ENCODE data around the gene FUT8.

Gene FUT8

DNA sequence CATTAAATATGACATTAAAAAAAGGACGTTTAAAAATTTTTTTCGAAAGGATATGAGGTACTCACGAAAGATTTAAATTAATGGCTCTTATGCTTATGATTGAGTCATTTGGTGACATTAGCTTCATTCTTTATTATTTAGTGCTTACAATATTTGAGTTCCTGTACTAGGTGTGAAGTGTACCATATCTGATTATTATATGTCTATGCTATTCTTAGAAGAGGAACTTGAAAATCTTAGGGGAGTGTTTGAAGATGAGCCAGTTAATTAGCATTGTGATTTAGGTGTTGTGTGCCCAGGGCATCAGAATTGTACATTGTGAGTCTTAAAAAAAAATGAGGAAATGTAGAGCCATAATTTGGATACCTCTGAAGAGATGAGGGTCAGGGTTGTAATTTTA is 118.6 kb downstream of the FUT8 start:
- Histone ChIP-seq H3K27me3 (ENCODE audit: insufficient read depth, low read length) (no peaks in the 10 kb centered on the region), H3K4me3 (ENCODE audit: low read length) (no peak overlapping the region), H3K36me3 (ENCODE audit: insufficient read depth, low read length) (no peaks in the 10 kb centered on the region), H3K9me3 (ENCODE audit: insufficient read depth, low read depth, low read length) (peaks cover 17% of the 10 kb centered on the region), H3K27ac (ENCODE audit: low read depth, low read length) (no peak overlapping the region), H3K4me1 (ENCODE audit: insufficient read depth, low read length) (no peaks in the 10 kb centered on the region), H3K9ac (ENCODE audit: low read depth, low read length) (no peak overlapping the region)
- 95% methylated on average over 3 of the region's 3 CpGs for WGBS

GRCh38 chr14:65533736-65534404 is 121.3 kb downstream of the FUT8 start:
- Histone ChIP-seq H3K9me3 (ENCODE audit: insufficient read depth, low read depth, low read length) (peaks cover 4% of the 10 kb centered on the region; the same call in 1 of the 2 replicates), H3K9ac (ENCODE audit: low read depth, low read length) (no peak overlapping the region), H3K27me3 (ENCODE audit: insufficient read depth, low read length) (no peaks in the 10 kb centered on the region), H3K27ac (ENCODE audit: low read depth, low read length) (no peak overlapping the region), H3K4me3 (ENCODE audit: low read length) (no peak overlapping the region), H3K4me1 (ENCODE audit: insufficient read depth, low read length) (no peaks in the 10 kb centered on the region), H3K36me3 (ENCODE audit: insufficient read depth, low read length) (no peaks in the 10 kb centered on the region)
- WGBS = 91% methylated on average over 4 of the region's 4 CpGs

GRCh38 chr14:65536781-65537423 is 124.4 kb downstream of the FUT8 start:
- WGBS = 100% methylated on average over 2 of the region's 2 CpGs
- no peak overlapping the region for H3K27ac ChIP-seq (ENCODE audit: low read depth, low read length)
- H3K4me3 ChIP-seq (ENCODE audit: low read length) = no peak overlapping the region
- no peak overlapping the region for H3K9ac ChIP-seq (ENCODE audit: low read depth, low read length)
- H3K36me3 ChIP-seq (ENCODE audit: insufficient read depth, low read length) = no peaks in the 10 kb centered on the region
- H3K4me1 ChIP-seq (ENCODE audit: insufficient read depth, low read length) = no peaks in the 10 kb centered on the region
- no peaks in the 10 kb centered on the region for H3K27me3 ChIP-seq (ENCODE audit: insufficient read depth, low read length)
- no peaks in the 10 kb centered on the region for H3K9me3 ChIP-seq (ENCODE audit: insufficient read depth, low read depth, low read length)

DNA sequence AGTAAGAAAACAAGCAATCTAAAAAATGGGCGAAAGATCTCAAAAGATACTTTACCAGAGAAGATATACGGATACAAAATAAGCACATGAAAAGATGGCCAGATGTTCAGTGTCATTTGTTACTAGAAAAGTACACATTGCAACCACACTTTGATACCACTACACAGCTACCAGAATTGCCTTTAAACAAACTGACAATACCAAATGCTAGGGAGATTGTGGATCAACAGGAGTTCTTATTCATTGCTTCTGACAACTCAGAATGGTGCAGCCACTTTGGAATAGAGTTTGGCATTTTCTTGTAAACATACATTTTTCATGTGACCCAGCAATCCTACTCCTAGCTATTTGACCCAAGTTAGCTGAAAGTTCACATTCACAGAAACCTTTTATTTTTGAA is 136.3 kb downstream of the FUT8 start:
- Histone ChIP-seq H3K36me3 (ENCODE audit: insufficient read depth, low read length) (no peaks in the 10 kb centered on the region), H3K9ac (ENCODE audit: low read depth, low read length) (no peak overlapping the region), H3K27me3 (ENCODE audit: insufficient read depth, low read length) (no peaks in the 10 kb centered on the region), H3K4me1 (ENCODE audit: insufficient read depth, low read length) (peaks cover 4% of the 10 kb centered on the region; the same call in 1 of the 2 replicates), H3K4me3 (ENCODE audit: low read length) (no peak overlapping the region), H3K27ac (ENCODE audit: low read depth, low read length) (no peak overlapping the region), H3K9me3 (ENCODE audit: insufficient read depth, low read depth, low read length) (no peaks in the 10 kb centered on the region)
- 97% methylated on average over 2 of the region's 2 CpGs for WGBS

DNA sequence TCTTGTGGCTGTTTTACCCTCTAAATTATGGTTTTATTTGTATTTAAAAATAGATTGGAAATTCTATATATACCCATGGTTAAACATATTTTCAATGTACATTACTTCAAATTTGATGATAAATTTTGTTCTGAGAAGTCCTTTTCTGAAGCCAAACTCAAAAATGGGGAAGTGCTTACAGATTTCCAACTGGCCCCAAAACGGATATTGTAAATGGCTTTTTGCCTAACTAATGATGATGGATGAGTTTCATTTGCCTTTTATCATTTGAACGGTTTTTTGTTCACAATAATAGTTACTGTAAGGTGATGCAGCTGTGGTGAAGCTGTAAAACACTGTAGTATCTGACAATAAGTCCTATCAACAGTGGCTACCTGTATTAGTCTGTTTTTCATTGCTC is 136.9 kb downstream of the FUT8 start:
- Histone ChIP-seq H3K4me1 (ENCODE audit: insufficient read depth, low read length) (peaks cover 5% of the 10 kb centered on the region; the same call in 1 of the 2 replicates), H3K27ac (ENCODE audit: low read depth, low read length) (no peak overlapping the region), H3K36me3 (ENCODE audit: insufficient read depth, low read length) (no peaks in the 10 kb centered on the region), H3K27me3 (ENCODE audit: insufficient read depth, low read length) (no peaks in the 10 kb centered on the region), H3K4me3 (ENCODE audit: low read length) (no peak overlapping the region), H3K9me3 (ENCODE audit: insufficient read depth, low read depth, low read length) (no peaks in the 10 kb centered on the region), H3K9ac (ENCODE audit: low read depth, low read length) (no peak overlapping the region)
- 96% methylated on average over 2 of the region's 2 CpGs for WGBS

- H3K4me1 ChIP-seq (ENCODE audit: insufficient read depth, low read length) = peaks cover 17% of the 10 kb centered on the region
- H3K36me3 ChIP-seq (ENCODE audit: insufficient read depth, low read length) = no peaks in the 10 kb centered on the region
- H3K9ac ChIP-seq (ENCODE audit: low read depth, low read length) = no peak overlapping the region
- 93% methylated on average over 3 of the region's 6 CpGs for WGBS
- H3K27ac ChIP-seq (ENCODE audit: low read depth, low read length) = no peak overlapping the region
- H3K9me3 ChIP-seq (ENCODE audit: insufficient read depth, low read depth, low read length) = no peaks in the 10 kb centered on the region
- H3K27me3 ChIP-seq (ENCODE audit: insufficient read depth, low read length) = no peaks in the 10 kb centered on the region
- no peak overlapping the region for H3K4me3 ChIP-seq (ENCODE audit: low read length)
These were observed 138.5 kb downstream of the FUT8 start for GRCh38 chr14:65550779-65551643.

GRCh38 chr14:65552724-65553123 is 140.2 kb downstream of the FUT8 start:
- Histone ChIP-seq H3K4me3 (ENCODE audit: low read length) (no peak overlapping the region), H3K27me3 (ENCODE audit: insufficient read depth, low read length) (no peaks in the 10 kb centered on the region), H3K36me3 (ENCODE audit: insufficient read depth, low read length) (no peaks in the 10 kb centered on the region), H3K9ac (ENCODE audit: low read depth, low read length) (no peak overlapping the region), H3K4me1 (ENCODE audit: insufficient read depth, low read length) (peaks cover 17% of the 10 kb centered on the region), H3K27ac (ENCODE audit: low read depth, low read length) (no peak overlapping the region), H3K9me3 (ENCODE audit: insufficient read depth, low read depth, low read length) (no peaks in the 10 kb centered on the region)
- 97% methylated on average over 3 of the region's 4 CpGs for WGBS

DNA sequence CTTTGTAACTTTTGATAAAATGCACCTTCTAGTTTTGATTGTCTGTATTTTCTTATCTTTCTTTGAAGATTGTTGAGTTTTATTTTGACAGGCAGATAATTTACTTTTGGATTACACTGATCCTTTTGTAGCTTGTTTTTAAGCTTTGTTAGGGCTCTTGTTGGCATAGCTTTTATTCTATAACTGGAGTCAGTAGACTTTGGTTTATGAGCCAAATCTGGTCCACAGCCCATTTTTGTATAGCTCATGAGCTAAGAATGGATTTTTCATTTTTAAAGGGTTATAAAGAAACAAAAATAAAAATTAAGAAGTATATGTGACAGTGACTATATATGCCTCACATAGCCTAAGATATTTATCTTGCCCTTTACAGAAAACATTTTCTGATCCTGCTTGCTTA is 142.3 kb downstream of the FUT8 start:
- Histone ChIP-seq H3K9me3 (ENCODE audit: insufficient read depth, low read depth, low read length) (no peaks in the 10 kb centered on the region), H3K4me3 (ENCODE audit: low read length) (no peak overlapping the region), H3K4me1 (ENCODE audit: insufficient read depth, low read length) (peaks cover 25% of the 10 kb centered on the region), H3K9ac (ENCODE audit: low read depth, low read length) (no peak overlapping the region), H3K27me3 (ENCODE audit: insufficient read depth, low read length) (no peaks in the 10 kb centered on the region), H3K36me3 (ENCODE audit: insufficient read depth, low read length) (no peaks in the 10 kb centered on the region), H3K27ac (ENCODE audit: low read depth, low read length) (no peak overlapping the region)

- H3K27ac ChIP-seq (ENCODE audit: low read depth, low read length) = no peak overlapping the region
- peaks cover 27% of the 10 kb centered on the region for H3K4me1 ChIP-seq (ENCODE audit: insufficient read depth, low read length)
- H3K36me3 ChIP-seq (ENCODE audit: insufficient read depth, low read length) = no peaks in the 10 kb centered on the region
- no peak overlapping the region for H3K4me3 ChIP-seq (ENCODE audit: low read length)
- no peak overlapping the region for H3K9ac ChIP-seq (ENCODE audit: low read depth, low read length)
- H3K27me3 ChIP-seq (ENCODE audit: insufficient read depth, low read length) = no peaks in the 10 kb centered on the region
- H3K9me3 ChIP-seq (ENCODE audit: insufficient read depth, low read depth, low read length) = no peaks in the 10 kb centered on the region
These were observed 142.8 kb downstream of the FUT8 start for GRCh38 chr14:65555358-65555757.

- WGBS = 87% methylated on average over 2 of the region's 2 CpGs
- no peaks in the 10 kb centered on the region for H3K9me3 ChIP-seq (ENCODE audit: insufficient read depth, low read depth, low read length)
- H3K27me3 ChIP-seq (ENCODE audit: insufficient read depth, low read length) = no peaks in the 10 kb centered on the region
- no peak overlapping the region for H3K9ac ChIP-seq (ENCODE audit: low read depth, low read length)
- no peaks in the 10 kb centered on the region for H3K36me3 ChIP-seq (ENCODE audit: insufficient read depth, low read length)
- H3K4me1 ChIP-seq (ENCODE audit: insufficient read depth, low read length) = peaks cover 27% of the 10 kb centered on the region
- H3K27ac ChIP-seq (ENCODE audit: low read depth, low read length) = no peak overlapping the region
- no peak overlapping the region for H3K4me3 ChIP-seq (ENCODE audit: low read length)
These were observed 145.8 kb downstream of the FUT8 start for GRCh38 chr14:65558363-65558762.

- Histone ChIP-seq H3K9me3 (ENCODE audit: insufficient read depth, low read depth, low read length) (no peaks in the 10 kb centered on the region), H3K4me3 (ENCODE audit: low read length) (no peak overlapping the region), H3K36me3 (ENCODE audit: insufficient read depth, low read length) (no peaks in the 10 kb centered on the region), H3K4me1 (ENCODE audit: insufficient read depth, low read length) (peaks cover 16% of the 10 kb centered on the region), H3K9ac (ENCODE audit: low read depth, low read length) (no peak overlapping the region), H3K27ac (ENCODE audit: low read depth, low read length) (no peak overlapping the region), H3K27me3 (ENCODE audit: insufficient read depth, low read length) (no peaks in the 10 kb centered on the region)
- 93% methylated on average over 2 of the region's 2 CpGs for WGBS
These were observed 148.0 kb downstream of the FUT8 start for GRCh38 chr14:65560340-65561027.

Data from HUES64 (cell line).